ENCODE data around the gene TAF1C.

Gene TAF1C

DNA sequence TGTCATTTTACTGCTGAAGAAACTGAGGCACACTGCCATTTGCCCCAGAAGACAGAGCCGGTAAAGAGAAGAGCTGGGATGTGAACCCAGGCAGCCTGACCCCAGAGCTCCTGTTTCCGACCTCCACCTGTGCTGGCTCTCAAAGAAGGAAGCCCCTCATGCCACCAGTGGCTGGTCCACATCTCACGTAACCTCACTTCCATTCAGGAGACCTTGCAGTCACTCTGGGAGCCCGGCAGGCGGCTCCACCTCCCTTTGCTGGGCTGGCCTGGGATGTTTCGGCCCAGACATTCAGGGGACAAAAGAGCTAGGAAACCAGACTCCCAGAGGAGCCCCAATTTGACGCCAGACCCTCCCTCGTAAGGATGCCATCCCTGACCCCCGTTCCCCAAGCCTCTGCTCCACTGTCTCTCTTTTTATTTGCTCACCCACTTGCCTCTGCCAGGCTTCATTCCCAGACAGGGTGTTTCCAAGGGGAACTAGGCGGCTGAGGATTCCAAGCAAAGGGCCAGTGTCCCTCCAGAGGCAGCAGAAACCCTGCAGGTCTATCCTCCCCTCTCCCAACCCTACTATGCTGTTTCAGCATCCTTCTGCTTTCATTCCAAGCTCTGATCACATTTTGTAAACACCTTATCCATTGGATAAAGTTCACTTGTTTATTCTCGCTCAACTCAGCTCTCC, 2.8 kb downstream of the TAF1C start:
- DNase-seq (ENCODE audit: low spot score): no peak

DNA sequence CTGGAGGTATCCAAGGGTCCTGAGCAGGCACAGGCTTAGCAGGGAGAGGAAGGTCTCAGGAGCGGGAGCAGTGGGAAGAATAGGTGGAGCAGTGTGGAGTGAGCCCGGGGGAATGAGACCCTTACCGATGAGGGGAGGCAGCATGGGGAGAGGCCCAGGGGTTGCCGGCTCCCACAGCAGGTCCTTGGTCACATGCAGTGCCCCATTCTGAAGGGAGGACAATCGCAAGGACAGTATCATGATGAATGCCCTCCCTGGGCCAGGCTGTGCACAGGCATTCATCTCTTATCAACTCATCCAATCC, 3.3 kb downstream of the TAF1C start:
- DNase-seq (ENCODE audit: low spot score): no peak

DNA sequence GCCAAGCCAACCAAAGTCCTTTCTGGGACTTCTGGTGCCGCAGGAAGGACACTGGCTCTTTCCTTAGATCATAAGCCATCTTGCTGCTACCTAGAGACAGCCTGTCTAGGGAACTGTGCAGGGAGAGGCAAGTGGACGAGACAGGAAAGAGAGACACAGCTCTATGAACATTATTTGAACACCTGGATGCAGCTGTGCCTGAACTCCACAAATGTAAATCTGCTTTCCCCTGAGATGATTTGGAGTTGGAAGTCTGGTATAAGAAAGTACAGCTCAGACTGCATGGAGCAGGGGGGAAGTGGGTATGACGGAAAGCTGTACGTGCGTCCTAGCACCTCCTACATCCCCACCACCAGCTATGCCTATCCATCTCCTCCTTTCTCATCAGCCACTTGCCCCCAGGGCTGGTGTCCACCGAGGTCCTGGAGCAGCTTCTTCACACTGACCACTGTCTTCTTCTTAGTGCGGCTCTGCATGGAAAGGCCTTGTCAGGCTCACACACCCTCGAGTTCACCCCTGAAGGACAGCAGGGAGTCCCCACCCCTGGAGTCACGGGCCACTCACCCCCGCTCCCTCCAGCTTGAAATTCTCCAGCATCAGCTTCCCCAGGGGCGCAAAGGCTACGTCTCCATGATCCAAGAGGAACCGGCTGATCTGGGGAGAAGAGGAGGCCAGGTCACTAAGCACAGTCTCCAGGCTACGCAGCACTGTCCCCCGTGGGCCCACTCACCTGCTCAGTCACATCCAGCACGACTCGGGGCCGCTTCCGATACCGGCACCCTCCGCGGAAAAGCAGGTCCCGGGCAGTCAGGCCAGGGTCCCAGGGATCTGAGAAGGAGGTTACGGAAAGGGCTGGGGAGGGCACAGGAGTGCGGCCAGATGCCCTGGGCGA, 3.9 kb downstream of the TAF1C start:
- DNase-seq (ENCODE audit: low spot score): no peak

DNA sequence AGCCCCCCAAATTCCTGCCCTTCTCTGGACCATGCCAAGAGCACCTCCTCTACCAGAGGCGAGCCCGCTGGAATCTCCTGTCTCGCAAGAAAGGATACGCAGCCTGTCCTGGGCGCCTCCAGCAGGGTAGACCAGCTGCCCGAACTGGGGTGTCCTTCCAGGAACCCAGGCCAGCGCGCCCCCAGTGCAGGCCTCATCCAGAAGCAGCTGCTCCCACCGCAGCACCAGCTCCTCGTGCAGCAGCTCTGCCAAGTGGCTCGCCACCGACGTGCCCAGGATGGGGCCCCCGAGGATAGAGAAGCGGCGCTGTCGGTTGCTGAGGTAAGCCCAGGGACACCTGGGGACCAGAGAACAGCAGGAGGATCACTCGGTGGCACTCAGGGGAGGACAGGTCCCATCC, 4.8 kb downstream of the TAF1C start:
- no peak for DNase-seq (ENCODE audit: low spot score)

- DNase-seq (ENCODE audit: low spot score): no peak
Observed at GRCh38 chr16:84181144-84181915, 5.5 kb downstream of the TAF1C start.

GRCh38 chr16:84180519-84181140, 6.2 kb downstream of the TAF1C start:
- no peak for DNase-seq (ENCODE audit: low spot score)

DNA sequence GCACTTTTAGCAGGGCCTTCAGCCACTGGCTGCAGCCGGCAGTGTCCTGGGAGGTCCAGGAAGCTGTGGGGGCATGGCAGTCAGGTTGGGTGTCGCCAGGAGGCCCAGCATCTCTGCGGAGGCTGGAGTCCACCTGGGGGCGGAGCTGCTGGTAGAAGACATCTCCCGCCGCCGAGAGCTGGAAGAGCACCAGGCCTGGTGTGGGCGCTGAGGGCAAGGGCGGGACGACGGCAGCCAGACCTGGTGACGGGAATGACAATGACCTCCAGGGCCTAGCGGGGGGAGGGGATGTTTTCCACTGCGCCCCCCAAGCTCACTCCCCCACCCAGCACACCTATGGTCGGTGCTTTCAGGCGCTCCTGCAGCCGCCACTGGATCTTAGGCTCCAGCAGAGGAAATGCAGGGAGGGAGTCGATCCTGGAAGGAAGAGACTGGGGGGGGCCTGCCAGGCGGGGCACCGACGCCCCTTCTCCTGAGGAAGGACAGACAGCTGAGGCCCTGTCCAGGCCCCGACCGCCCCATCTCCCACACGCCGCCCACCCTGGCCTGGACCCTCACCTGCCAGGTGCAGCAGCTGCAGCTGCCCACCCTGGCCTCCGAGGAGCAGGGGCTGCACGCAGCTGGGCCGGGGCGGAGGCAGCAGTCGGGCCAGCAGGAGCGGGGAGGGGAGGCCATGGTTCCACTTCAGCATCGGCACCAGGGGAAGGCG, 7.1 kb downstream of the TAF1C start:
- no peak for DNase-seq (ENCODE audit: low spot score)

DNA sequence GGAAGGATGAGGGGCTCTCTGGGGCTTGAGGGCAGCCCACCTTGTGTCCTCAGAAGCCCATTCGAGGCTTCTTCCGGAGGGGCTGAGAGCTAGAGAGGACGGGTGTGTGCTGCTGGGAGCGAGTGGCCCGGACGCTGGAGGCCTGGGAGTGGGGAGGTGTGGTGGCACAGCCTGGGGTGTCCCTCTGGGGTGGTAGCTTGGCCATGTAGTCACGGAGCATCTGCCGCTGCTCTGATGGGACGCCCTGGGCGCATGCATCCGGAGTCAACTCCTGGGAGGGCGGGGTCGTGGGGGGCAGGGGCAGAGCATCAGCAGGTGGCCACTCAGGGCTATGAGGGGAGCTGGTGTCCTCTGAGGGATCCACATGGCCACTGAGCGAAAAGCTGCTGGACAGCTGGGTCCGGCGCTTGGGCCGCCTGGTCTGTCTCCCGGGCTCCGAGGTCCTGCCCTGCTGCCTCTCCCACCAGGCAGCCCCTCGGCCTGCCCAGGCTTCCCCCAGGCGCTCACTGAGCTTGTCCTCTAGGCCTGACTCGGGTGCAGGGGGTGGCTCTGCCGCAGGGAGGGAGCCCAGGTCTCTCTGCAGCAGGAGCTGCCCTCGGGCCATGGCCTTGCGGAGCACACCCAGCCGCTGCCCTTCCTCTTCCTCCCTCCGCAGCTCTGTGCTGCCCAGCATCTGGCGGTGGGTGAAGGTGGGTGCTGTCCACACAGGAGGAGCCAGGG, 7.8 kb downstream of the TAF1C start:
- no peak for DNase-seq (ENCODE audit: low spot score)

- no peak for DNase-seq (ENCODE audit: low spot score)
Observed at GRCh38 chr16:84178146-84178765, 8.6 kb downstream of the TAF1C start.

DNA sequence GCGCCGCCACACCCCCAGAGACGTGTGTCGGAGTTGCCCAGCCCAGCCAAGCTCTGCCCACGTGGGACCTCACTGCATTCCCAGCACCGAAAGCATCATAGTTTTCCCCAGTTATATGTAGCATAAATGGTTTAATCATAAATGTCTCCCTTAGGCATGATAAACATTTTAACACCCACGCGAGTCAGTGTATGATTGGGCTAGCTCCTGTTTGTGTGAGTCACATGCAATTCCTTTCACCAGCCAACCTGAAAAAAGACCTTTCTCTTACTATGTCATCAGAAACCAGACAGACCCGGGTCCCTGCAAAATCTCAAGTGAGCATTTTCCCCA, 9.2 kb downstream of the TAF1C start:
- DNase-seq (ENCODE audit: low spot score): no peak

DNA sequence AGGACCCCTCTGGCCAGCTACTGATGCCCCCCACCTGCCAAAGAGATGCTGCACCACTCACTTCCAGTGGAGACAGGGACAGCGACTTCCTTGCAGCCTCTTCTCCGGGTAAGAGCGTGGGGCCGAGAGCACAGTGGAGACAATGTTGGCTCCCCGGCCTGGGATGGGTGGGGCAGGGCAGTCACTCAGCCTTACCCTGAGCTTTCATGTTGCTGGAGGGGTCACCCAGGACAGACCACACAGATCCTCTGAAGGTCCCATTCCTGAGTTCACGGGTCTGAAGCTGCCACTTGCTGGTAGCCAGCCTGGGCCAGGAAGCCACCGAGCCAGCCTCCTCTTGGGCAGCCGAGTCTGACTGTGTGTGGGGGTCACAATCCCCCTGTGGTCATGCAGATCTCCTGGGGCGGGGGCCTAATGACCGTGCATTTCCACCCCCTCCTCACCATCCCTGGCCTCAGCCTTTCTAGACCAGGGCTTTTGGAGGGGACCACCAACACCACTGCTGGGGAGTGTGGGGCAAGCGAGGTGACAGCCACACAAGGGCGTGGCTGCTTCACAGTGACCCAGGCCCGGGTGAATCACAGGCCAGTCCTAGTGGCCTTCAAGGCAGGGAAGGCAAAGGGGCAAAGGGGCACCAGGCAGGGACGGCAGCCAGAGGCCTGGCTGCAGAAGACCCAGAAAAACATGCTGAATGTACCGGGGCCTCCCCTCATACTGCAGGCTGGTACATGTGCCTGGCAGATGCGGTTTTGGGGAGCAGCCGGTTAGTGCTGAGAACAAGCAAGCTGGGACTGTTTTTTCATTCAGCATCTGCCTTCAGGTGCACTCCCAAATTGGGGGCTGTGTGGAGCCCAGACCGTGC, 10.4 kb downstream of the TAF1C start:
- no peak for DNase-seq (ENCODE audit: low spot score)

DNA sequence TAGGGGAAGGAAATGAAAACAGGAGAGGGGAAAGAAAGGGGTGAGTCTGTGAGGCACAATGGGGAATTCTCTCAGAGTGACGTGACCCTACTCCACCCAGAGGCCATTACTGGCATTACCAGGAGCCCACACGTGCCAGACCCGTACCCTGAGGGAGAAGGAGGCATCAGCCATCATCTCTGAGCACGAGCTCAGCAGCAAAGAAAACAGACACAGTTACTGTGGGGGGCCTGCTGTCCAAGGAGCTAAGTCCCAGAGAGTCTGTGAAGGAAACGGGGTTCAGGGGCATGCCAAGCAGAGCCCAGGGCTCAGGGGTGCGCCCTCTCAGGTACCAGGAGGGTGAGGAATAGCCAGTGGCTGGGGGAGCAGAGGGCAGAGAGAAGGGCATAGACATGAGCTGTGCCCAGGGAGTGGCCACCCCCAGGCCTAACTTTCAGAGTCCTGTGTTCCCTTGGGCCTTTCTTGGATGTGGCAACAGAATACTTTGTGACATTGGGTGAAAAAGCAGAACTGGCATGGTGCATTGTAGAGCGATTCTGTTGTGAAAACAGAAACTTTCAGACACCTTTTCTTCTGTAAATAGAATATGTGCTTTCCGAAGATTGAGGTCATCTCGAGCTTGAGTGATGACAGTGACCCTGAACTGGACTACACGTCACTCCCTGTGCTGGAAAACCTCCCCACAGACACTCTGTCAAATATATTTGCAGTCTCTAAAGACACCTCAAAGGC, 11.3 kb downstream of the TAF1C start:
- peak; percentile 37 for DNase-seq (ENCODE audit: low spot score)

GRCh38 chr16:84174396-84174795, 12.5 kb downstream of the TAF1C start:
- DNase-seq (ENCODE audit: low spot score): no peak

DNA sequence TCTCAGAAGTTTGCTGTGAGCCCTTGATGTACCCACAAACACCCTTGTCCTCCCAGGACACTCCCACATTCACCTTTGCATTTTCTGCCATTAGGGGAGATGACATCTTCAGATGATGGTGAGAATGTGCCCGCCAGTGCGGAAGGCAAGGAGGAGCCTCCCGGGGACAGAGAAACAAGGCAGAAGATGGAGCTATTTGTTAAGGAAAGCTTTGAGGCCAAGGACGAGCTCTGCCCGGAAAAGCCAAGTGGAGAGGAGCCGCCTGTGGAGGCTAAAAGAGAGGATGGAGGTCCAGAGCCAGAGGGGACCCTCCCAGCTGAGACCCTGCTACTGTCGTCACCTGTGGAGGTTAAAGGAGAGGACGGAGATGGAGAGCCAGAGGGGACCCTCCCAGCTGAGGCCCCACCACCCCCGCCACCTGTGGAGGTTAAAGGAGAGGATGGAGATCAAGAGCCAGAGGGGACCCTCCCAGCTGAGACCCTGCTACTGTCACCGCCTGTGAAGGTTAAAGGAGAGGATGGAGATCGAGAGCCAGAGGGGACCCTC, 17.0 kb downstream of the TAF1C start:
- no peak for DNase-seq (ENCODE audit: low spot score)

DNA sequence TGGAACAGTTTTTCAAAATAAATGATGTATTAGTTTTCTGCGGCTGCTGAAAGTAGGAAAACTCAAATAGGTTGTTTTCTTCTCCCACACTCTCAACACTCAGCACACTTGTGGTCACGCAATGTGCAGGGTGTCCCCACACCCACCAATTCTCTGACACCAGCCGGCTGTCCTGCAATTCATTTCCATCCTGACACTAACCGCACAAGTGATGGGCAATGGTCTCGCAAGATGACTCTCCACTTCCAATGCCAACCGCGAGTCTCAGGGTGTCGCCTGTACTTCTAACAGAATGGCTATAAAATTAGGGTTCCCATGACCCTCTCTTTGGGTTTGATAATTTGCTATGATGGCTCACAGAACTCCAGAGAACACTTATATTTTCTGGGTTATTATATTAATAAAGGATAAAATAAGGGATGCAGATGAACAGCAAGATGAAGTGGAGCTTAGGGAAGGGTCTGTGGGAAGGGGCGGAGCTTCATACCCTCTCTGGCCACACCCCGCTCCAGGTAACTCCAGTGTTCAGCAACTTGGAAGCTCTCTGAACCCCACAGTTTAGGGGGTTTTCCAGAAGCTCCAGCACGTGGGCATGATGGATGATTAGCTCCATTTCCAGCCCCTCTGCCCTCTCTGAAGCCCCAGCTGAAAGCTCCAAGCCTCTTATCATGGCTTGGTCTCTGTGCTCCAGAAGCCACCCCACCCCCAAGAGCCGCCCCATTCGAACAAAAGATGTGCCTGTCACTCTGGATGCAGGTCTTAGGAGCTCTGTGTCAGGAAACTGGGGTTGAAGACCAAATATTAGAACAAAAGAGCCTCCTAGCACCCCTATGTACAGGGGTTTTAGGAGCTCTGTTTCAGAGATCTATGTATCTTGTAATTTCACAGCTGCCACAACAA, 19.8 kb downstream of the TAF1C start:
- no peak for DNase-seq (ENCODE audit: low spot score)

DNA sequence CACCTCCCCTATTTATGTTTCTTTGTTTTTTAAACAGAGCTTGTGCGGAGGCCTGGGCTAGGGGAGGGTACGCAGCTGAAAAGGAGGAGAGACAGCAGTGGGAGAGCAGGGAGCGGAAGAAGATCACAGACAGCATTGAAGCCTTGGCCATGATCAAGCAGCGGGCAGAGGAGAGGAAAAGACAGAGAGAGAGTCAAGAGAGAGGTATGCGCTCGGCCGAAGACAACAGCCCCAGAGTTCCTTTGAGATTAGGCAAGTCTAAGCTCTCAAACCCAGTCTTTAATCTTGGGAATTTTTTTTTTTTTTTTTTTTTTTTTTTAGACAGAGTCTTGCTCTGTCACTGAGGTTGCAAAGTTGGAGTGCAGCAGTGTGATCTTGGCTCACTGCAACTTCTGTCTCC, 21.1 kb downstream of the TAF1C start:
- DNase-seq (ENCODE audit: low spot score): no peak

- no peak for DNase-seq (ENCODE audit: low spot score)
Observed at GRCh38 chr16:84161801-84162200, 25.1 kb downstream of the TAF1C start.

DNA sequence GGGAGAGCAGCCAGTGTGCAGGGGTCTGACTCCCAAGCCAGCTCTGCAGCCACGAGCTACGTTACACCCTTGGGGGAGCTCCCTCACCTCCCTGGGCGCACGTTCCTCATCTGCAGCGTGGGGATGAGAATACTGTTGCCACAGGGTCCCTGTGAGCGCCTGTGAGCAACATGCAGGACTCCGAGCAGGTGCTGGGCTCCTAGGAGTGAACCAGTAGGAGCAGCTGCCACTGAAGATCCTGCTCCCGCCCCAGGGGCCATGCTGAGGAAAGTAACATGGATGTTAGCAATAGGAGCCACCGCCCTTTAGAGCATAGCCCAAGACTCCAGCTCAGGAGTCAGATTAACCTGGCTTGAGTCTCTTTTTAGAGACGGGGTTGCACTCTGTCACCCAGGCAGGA, 25.8 kb downstream of the TAF1C start:
- DNase-seq (ENCODE audit: low spot score): no peak
